GM18517 (cell line): ENCODE results near the gene DPEP1.

Experiments used
- ATAC-seq: cut with Tn5 transposase; IDR thresholded peaks from one replicate; pipeline ENCODE4 v1.9.1; 2021; ENCODE audit warnings: mild to moderate bottlenecking, moderate library complexity; ENCODE audit not compliant: unreplicated experiment

DPEP1 gene

DNA sequence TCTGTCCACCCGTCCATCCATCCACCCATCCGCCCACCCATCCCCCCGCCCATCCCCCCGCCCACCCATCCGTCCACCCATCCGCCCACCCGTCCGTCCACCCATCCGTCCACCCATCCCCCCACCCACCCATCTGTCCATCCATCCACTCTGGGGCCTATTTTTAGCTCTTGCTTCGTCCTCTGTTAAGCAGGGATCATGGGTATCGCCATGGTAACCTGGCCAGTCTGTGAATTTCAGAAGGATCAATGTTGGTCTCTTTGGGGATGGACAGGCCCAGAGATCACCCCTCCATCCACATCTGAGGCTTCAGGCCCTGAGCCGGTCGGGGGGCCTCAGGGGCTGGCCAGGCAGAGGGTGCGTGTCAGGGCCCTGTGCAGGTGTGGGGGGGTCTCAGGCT is 15.2 kb upstream of the DPEP1 start:
- ATAC-seq: no peak

DNA sequence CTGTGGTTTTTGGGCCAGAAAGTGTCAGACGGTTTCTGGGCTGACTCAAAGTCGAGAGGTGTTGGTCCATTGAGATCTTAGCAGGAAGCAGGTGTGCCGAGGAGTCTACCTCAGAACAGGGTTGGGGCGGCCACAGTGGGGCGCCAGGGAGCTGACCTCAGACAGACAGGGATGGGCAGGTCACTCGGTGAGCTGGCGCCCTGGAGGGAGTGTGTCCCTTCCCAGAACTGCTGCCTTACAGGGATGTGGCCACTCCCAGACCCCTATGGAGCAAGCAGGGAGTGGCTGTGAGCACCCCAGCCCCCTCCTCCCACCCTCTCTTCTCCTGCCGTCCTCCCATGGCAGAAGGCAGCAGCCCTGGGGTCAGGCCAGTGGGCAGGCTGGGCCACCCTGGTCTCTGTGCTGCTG is 14.0 kb upstream of the DPEP1 start:
- ATAC-seq: no peak

DNA sequence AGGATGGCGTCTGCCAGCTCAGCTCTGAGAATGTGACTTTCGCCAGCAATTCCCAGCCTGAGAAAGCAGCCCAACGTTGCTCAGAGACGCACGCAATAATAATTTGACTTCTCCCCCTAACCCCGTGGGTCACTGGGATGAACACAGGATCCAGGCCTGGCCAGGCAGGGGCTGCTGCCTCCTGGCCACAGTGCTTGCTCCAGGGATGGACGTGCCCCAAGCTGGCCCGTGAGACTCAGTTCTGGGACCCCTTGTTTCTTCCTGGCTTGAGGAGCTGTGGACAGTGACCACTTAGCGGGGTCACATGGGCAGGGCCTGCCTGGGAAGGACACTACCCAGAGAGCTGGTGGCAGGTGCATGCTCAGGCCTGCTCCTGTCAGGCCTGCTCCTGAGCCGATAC is 13.5 kb upstream of the DPEP1 start:
- no peak for ATAC-seq

GRCh38 chr16:89600427-89600826 is 13.0 kb upstream of the DPEP1 start:
- no peak for ATAC-seq

DNA sequence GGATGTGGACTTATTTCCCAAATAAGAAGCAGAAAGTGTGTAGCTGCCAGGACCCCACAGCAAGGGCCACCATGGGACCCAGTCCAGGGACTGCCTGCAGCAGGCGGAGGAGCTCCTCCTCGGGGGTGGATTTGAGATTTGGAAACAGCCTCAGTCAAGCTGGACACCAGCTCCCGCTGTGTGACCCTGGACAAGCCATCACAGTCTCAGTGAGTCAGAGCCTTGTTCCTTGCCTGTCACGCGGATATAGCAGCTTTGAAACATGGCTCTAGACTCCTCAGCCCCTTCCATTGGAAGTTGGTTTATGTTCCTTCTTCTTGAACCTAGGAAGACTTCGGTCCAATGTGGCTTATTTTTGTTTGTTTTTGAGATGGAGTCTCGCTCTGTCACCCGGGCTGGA is 12.5 kb upstream of the DPEP1 start:
- ATAC-seq: no peak

- no peak for ATAC-seq
Measured at GRCh38 chr16:89601906-89602272, 11.6 kb upstream of the DPEP1 start.

- no peak for ATAC-seq
Measured at GRCh38 chr16:89602273-89602951, 11.0 kb upstream of the DPEP1 start.

GRCh38 chr16:89602952-89603590 is 10.4 kb upstream of the DPEP1 start:
- ATAC-seq: no peak

GRCh38 chr16:89604764-89605163 is 8.7 kb upstream of the DPEP1 start:
- no peak for ATAC-seq

DNA sequence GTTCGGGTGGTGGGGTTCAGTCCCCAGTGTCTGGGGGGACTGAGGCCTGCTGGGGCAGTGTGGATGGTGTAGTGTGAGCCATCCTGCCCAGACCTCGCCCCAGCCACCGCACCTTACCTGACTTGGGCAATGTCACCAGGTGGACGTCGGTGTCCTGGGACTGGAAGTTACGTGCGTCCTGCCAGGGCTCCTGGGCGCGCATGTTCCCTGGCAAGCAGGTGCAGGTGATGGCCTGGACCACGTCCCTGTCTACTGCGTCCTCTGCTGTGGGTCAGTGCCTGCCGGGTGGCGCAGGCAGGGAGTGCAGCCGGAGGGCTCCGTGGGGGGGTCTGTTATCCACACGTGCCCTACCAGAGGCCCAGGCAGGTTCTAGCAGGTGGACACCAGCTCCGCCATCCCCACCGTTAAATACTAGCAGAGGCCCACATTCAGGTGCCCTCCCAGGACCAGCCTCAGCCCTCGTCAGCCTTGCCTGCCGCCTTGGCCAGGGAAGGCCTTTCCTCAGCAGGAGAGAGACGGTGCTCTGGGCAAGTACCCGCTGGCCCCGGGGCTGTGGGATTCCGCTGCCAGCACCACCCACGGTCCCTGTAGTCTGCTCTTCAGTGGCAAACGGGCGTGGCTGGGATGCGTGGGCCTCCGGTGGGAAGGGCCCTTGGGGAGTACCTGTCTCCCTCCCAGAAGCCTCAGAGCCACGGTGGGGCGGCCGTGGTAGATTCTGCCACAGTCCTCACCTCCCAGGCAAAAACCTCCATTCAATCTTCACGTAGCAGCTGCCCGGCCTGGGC is 8.1 kb upstream of the DPEP1 start:
- no peak for ATAC-seq

DNA sequence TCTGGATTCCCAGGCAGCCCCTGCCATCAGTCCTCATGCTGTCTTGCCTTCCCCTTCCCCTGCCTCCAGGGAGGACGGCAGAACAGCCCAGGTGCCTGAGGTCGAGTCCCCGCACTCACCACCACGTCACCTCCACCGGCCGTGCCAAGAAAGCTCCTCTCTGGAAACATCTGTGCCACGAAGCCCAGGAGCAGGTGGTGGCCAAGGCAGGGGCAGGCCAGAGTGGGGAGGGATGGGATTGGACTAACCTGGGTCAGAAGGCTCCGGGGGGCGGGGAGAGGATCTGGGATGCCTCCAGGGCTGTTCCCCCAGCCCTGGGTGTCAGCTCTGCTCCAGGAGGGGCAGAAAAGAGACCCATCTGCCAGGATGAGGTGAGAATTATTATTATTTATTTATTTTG is 7.4 kb upstream of the DPEP1 start:
- ATAC-seq: no peak

GRCh38 chr16:89607453-89607852 is 6.0 kb upstream of the DPEP1 start:
- no peak for ATAC-seq

GRCh38 chr16:89607937-89608740 is 5.3 kb upstream of the DPEP1 start:
- no peak for ATAC-seq

DNA sequence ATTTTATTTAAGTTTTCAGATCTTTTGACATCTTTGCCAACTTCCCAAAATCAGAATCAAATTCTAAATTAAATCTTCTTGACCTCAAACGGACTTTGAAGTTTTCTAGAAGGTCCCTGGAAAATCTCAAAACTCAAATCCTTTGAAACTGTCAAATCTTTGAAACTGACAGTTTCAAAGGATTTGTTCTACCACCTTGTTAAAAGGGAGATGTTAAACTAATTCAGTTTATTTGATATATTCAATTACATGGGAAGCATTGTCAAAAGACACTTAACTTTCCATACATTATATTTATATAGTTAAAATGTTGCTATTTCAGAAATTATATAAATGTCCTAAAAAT is 3.4 kb upstream of the DPEP1 start:
- ATAC-seq: no peak

DNA sequence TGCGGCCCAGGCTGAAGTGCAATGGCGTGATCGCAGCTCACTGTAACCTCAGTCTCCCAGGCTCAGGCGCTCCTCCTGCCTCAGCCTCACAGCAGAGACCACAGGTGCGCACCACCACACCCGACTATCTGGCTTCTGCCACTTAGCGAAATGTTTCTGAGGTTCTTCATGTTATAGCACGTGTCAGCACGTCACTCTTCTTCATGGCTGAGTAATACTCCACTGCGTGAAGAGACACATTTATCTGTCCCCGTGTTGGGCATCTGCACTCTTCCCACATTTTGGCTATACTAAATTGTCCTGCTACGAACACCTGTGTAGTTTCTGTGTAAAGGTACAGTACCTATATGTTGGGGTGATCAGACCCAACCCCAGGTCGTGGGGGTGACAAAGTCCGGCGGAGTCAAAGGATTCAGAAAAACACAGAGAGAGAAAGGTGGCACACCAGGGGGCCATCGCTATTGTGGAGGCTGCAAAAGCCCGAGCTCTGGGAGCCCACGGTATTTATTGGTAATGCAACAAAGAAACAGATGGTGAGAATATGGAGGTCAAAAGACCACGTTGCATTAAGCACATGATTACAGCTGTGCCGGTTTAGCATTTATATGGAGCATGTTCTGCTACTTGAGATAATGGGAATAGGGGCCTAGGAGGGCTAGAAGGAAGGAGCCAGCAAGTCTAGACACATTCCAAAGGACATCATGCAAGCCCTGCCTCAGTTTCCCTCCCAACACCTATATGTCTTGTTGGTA is 851 bp upstream of the DPEP1 start:
- ATAC-seq: no peak

DNA sequence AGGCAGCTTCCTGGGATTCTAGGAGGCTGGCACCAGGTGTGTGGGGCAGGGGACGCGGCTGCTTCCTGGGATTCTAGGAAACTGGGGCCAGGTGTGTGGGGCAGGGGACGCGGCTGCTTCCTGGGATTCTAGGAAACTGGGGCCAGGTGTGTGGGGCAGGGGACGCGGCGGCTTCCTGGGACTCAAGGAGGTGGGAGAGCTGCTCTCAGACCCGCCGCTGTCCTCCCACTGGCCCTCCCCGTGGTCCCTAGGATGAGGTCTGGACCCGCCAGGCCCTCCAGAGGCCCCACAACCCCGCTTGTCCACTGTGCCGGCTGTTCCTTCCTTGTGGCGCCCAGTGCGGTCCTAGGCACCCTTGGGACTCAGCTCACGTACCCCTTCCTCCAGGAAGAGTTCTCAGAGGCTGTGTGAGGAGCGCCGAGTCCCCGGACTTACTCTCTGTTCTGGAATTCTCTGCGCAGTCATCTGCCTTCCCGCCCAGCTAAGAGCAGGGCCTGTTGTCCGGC is 565 bp downstream of the DPEP1 start:
- no peak for ATAC-seq

DNA sequence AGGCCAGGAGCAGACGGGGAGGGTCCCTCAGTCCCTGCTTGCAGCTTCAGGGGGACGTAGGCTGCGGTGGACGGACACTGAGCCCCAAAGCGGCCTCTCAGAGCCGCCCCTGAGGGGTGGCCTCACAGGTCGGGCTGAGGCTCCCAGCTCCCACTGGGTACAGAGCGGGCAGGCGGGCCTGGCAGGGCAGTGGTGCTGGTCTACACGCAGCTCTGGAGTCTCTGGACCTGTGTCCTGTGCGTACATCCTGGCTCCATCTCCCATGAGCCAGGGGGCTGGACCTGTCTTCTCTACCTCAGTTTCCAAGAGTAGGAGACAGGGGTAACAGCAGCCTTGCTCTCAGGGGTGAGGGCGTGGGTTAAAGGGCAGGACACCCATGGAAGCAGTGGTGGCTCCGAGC is 1.7 kb downstream of the DPEP1 start:
- no peak for ATAC-seq

- no peak for ATAC-seq
Measured at GRCh38 chr16:89615596-89616090, 2.2 kb downstream of the DPEP1 start.

DNA sequence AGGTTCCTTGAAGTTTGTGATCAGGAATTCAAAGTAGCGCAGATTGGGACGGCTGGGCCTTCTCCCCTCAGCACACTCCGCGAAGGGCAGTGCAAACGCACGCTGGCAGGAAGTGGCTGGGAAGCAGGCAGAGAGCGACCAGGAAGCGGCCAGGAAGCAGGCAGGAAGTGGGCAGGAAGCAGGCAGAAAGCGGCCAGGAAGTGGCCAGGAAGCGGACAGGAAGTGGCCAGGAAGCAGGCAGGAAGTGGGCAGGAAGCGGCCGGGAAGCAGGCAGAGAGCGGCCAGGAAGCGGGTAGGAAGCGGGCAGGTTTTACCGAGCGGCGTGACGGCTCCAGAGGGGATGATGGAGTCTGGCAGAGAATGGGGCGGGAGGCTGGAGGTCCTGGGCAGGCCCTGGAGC is 3.2 kb downstream of the DPEP1 start:
- no peak for ATAC-seq

- ATAC-seq: no peak
Measured at GRCh38 chr16:89617036-89617435, 3.6 kb downstream of the DPEP1 start.
